HCT116 (cell line): Measurements from ENCODE around the gene NAPSA.

Experiments used
- CEBPB ChIP-seq: IDR thresholded peaks from 2 replicates; pipeline ENCODE4 v1.6.1; 2012; ENCODE audit warnings: low read depth
- EZH2 ChIP-seq: fragments of 200-600 bp; sonication (generic); IDR thresholded peaks from 2 replicates; pipeline ENCODE4 v1.6.1; 2017; ENCODE audit warnings: antibody characterized with exemption, mixed run types

DNA sequence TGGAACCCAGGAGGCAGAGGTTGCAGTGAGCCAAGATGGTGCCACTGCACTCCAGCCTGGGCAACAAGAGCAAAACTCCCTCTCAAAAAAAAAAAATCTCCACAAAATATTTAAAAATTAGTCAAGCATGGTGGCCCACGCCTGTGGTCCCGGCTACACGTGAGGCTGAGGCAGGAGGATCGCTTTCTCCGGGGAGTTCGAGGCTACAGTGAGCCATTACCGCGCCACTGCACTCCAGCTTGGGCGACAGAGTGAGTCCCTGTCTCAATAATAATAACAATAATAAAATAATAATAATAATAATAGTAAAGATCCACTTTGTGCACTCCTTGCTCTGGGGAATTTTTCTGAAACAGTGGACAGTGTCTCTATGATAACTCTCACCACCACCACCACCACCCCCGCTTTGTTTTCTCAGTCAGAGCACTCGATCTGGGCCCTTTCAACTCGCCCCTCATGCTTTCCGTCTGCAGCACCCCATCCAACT lies 8.7 kb downstream of the NAPSA start:
- TF ChIP-seq CEBPB (no peak), EZH2 (no peak)
